ENCODE measurements around the gene PPARG.

DNA sequence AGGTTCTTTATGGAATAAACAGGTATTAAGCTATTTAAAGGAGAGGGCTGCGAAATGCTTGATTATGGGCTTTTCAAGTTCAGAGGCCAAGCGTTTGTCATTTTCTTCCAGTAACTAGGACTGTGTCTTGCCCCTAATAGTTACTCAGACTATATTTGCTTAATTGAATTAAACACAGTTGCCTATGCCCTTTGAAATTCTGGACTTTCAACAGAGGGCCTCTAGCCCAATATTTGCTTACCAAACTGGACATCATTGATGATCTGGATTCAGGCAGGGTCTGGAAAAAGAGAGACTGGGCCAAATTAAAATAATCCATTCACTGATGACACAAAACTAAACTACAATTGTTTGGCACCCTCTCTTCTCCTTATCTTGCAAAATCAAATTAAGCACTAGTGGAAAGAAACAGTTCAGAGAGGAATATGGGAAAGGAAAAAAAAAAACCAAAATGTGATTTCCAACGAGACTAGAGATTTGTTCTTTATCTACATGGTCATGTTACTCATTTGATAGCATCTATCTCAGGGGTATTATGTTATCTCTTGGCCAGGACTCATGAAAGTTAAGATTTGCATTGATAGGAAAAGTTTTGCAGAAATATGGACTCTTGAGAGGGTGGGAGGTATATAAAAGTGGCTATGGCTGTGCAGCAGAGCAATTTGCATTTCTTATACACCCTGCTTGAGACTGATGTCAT lies 120.3 kb downstream of the PPARG start:
- TF ChIP-seq POLR2A (IDR thresholded peaks at IDR 0.05; ENCODE audit: low read depth, low read length) (no peak), POLR2AphosphoS5 (IDR thresholded peaks at IDR 0.05; ENCODE audit: low read depth, low read length) (no peak), TAF1 (IDR thresholded peaks at IDR 0.05; ENCODE audit: borderline replicate concordance, low read depth, low read length) (no peak)
